Endothelial cell (in vitro differentiated cells): ENCODE results near the gene DCUN1D1. TPM values are rescaled to one million over a fixed set of nuclear protein-coding genes. Genes with fewer than 3 reads are reported as not detected.

Source experiments
- DNase-seq: peaks from one replicate; pipeline ENCODE4 v3.0.0; 2021; ENCODE audit warnings: low spot score
- H3K27ac Mint-ChIP-seq: one replicate; pipeline ENCODE4 v1.8.0; 2021; ENCODE audit warnings: mixed read lengths, inconsistent platforms; ENCODE audit not compliant: unreplicated experiment
- H3K27me3 Mint-ChIP-seq: one replicate; pipeline ENCODE4 v1.8.0; 2021; ENCODE audit warnings: mild to moderate bottlenecking, moderate library complexity, mixed read lengths, inconsistent platforms; ENCODE audit not compliant: unreplicated experiment
- H3K36me3 Mint-ChIP-seq: one replicate; pipeline ENCODE4 v1.8.0; 2021; ENCODE audit warnings: mild to moderate bottlenecking, low read depth, mixed read lengths, inconsistent platforms; ENCODE audit not compliant: unreplicated experiment
- H3K4me1 Mint-ChIP-seq: one replicate; pipeline ENCODE4 v1.8.0; 2021; ENCODE audit warnings: mild to moderate bottlenecking, mixed read lengths, inconsistent platforms; ENCODE audit not compliant: unreplicated experiment
- H3K4me3 Mint-ChIP-seq: one replicate; pipeline ENCODE4 v1.8.0; 2021; ENCODE audit warnings: mild to moderate bottlenecking, mixed read lengths, inconsistent platforms; ENCODE audit not compliant: unreplicated experiment
- H3K9me3 Mint-ChIP-seq: one replicate; pipeline ENCODE4 v1.8.0; 2021; ENCODE audit warnings: mixed read lengths, inconsistent platforms; ENCODE audit not compliant: unreplicated experiment
- total RNA-seq: library from RNA; stranded (reverse); fragmentation: NEBNext Ultra II Directional; extraction: Animal tissue kit (Norgen Biotek cat#: 25700); gene quantifications from one replicate; pipeline ENCODE4 v1.2.1, GENCODE V29; 2021; ENCODE audit not compliant: unreplicated experiment
- TF ChIP-seq, protein P1 (sequence below): fragments of 200-600 bp; sonication (generic); IDR thresholded peaks from one replicate; pipeline ENCODE4 v1.5.0; 2021; ENCODE audit warnings: antibody characterized with exemption; ENCODE audit not compliant: unreplicated experiment

The DCUN1D1 gene
- total RNA-seq, 1 donor from 2014 or later: 48.1 TPM

GRCh38 chr3:182891364-182891763 is 89.0 kb downstream of the DCUN1D1 start:
- H3K9me3 Mint-ChIP-seq: no peaks in the 10 kb centered on the region
- H3K27me3 Mint-ChIP-seq: no peaks in the 10 kb centered on the region

DNA sequence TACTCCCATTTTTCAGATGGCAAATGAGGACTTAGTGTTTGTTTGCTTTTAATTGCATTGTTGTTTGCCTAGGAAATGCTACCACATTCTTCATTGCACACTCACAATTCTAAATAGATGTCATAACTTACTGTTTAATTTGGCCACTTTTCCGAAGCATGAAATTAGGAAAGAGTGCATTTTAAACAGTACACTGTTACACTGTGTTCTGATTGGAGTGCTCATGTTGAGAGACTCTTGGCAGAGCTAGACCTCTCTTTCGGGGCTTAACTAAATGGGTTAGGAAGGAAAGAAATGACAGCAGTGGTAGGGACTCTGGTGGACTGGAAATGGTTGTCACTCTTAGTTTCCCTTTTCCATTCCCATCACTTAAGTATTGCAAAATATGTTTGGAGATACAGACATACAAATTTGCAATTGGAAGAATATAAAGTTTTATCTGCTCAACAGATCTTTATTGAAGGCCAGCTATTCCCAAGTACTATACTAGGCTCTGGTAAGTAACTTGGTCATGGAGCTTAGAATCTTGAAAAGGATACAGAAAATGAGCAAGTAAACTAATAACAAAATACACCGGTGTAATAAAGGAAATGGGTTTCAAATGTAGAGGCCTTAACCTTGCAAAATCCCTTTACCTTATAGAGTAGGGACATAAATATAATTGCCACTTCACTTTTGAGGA is 90.2 kb downstream of the DCUN1D1 start:
- Mint-ChIP-seq H3K4me3 (no peak overlapping the region), H3K27ac (no peak overlapping the region), H3K27me3 (peaks cover 1% of the 10 kb centered on the region), H3K4me1 (peaks cover 8% of the 10 kb centered on the region), H3K9me3 (no peaks in the 10 kb centered on the region), H3K36me3 (peaks cover 2% of the 10 kb centered on the region)
- TF ChIP-seq, protein P1, sequence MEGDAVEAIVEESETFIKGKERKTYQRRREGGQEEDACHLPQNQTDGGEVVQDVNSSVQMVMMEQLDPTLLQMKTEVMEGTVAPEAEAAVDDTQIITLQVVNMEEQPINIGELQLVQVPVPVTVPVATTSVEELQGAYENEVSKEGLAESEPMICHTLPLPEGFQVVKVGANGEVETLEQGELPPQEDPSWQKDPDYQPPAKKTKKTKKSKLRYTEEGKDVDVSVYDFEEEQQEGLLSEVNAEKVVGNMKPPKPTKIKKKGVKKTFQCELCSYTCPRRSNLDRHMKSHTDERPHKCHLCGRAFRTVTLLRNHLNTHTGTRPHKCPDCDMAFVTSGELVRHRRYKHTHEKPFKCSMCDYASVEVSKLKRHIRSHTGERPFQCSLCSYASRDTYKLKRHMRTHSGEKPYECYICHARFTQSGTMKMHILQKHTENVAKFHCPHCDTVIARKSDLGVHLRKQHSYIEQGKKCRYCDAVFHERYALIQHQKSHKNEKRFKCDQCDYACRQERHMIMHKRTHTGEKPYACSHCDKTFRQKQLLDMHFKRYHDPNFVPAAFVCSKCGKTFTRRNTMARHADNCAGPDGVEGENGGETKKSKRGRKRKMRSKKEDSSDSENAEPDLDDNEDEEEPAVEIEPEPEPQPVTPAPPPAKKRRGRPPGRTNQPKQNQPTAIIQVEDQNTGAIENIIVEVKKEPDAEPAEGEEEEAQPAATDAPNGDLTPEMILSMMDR: no peak
- DNase-seq: no peak

More at GRCh38 chr3:182891364-182891763, 89.0 kb downstream of the DCUN1D1 start:
- TF ChIP-seq, protein P1: no peak
- H3K4me3 Mint-ChIP-seq: no peak overlapping the region
- H3K27ac Mint-ChIP-seq: no peak overlapping the region
- no peak for DNase-seq
- H3K4me1 Mint-ChIP-seq: peaks cover 20% of the 10 kb centered on the region
- H3K36me3 Mint-ChIP-seq: peaks cover 6% of the 10 kb centered on the region

Other genes with a start within 250 kb of the DCUN1D1 start
- 45.3 TPM for gene ATP11B, start 187.0 kb downstream of the DCUN1D1 start, total RNA-seq
- 19.8 TPM for gene MCCC1, start 119.0 kb upstream of the DCUN1D1 start, total RNA-seq
- not detected for gene LAMP3, start 182.2 kb upstream of the DCUN1D1 start, total RNA-seq